Breast epithelium (tissue), 3 donors: ENCODE data around the gene YAP1.

Source experiments
- CTCF ChIP-seq, 3 donors: fragments of 450-650 bp; IDR thresholded peaks; one replicate each; pipeline ENCODE4 v1.5.1; 2016 to 2017; ENCODE audit warnings: antibody characterized with exemption in 3 of 3, mild to moderate bottlenecking in 3 of 3, moderate library complexity in 3 of 3
- POLR2A ChIP-seq: fragments of 450-650 bp; IDR thresholded peaks from one replicate; pipeline ENCODE4 v1.6.1; 2016; ENCODE audit warnings: antibody characterized with exemption, mild to moderate bottlenecking, moderate library complexity
- POLR2AphosphoS5 ChIP-seq, 3 donors: sonication (generic); formaldehyde crosslinking; IDR thresholded peaks; one replicate each; pipeline ENCODE4 v1.6.1; 2017; ENCODE audit warnings: antibody characterized with exemption in 3 of 3

GRCh38 chr11:102268985-102269470, 158.8 kb downstream of the YAP1 start:
- TF ChIP-seq CTCF (IDR thresholded peaks at IDR 0.05) (no peak), POLR2A (no peak), POLR2AphosphoS5 (IDR thresholded peaks at IDR 0.05) (no peak)
